H1 (cell line): Measurements from ENCODE around the gene FCER2. TPM values are rescaled to one million over a fixed set of nuclear protein-coding genes. Genes with fewer than 3 reads are reported as not detected.

Experiments
- CTCF ChIA-PET: fragments of 300-600 bp; sonication (Branson Sonifier 250); formaldehyde crosslinking; loops from one replicate; lab custom pipeline; 2021; ENCODE audit not compliant: partially characterized antibody; lab: Charles Lee
- POLR2A ChIA-PET: fragments of 300-600 bp; sonication (Branson Sonifier 250); formaldehyde crosslinking; loops from one replicate; lab custom pipeline; 2021; ENCODE audit warnings: inconsistent platforms; ENCODE audit not compliant: partially characterized antibody; lab: Charles Lee
- DNase-seq, 2 experiments: peaks; one replicate each; pipeline versions ENCODE4 v3.0.0 to v3.0.0-alpha.2; 2010 to 2022; ENCODE audit warnings: low spot score in 2 of 2, low read depth in 1 of 2, mixed read lengths in 1 of 2
- FAIRE-seq: peaks from 2 replicates; lab custom pipeline; 2011; peaks lifted over from hg19 to GRCh38; lab: Jason Lieb, UNC
- H2AFZ ChIP-seq: 2 replicates; pipeline ENCODE4 v1.8.1; 2012; ENCODE audit warnings: low read length, inconsistent platforms
- H2AK5ac ChIP-seq: 2 replicates; pipeline ENCODE4 v1.6.1; 2013; ENCODE audit warnings: low read depth, low read length
- H2BK120ac ChIP-seq: replicated peaks from 2 replicates; pipeline ENCODE3; 2013; ENCODE audit warnings: low read depth, low read length, inconsistent platforms
- H2BK12ac ChIP-seq: 2 replicates; pipeline ENCODE4 v1.6.1; 2013; ENCODE audit warnings: low read depth, low read length
- H2BK15ac ChIP-seq: 2 replicates; pipeline ENCODE4 v1.6.1; 2013; ENCODE audit warnings: low read length
- H2BK20ac ChIP-seq: 2 replicates; pipeline ENCODE4 v1.6.1; 2013; ENCODE audit warnings: low read length
- H2BK5ac ChIP-seq: 2 replicates; pipeline ENCODE4 v1.6.1; 2013; ENCODE audit warnings: low read depth, low read length
- H3K14ac ChIP-seq: 2 replicates; pipeline ENCODE4 v1.6.1; 2013; ENCODE audit warnings: inconsistent platforms; ENCODE audit not compliant: insufficient read length
- H3K18ac ChIP-seq: 2 replicates; pipeline ENCODE4 v1.6.1; 2013; ENCODE audit warnings: low read length; ENCODE audit errors: extremely low read depth
- H3K23ac ChIP-seq: 2 replicates; pipeline ENCODE4 v1.6.1; 2013; ENCODE audit warnings: inconsistent platforms; ENCODE audit not compliant: insufficient read length
- H3K23me2 ChIP-seq: 2 replicates; pipeline ENCODE4 v1.6.1; 2013; ENCODE audit warnings: low read depth, low read length
- H3K27ac ChIP-seq: 2 replicates; pipeline ENCODE4 v1.6.1; 2011; ENCODE audit warnings: low read depth, low read length, inconsistent platforms
- H3K27me3 ChIP-seq, 4 experiments: replicated peaks in 1 of 4; 1 replicate in 1 of 4; 2 replicates in 3 of 4; pipeline versions ENCODE4 v1.6.1 to v1.8.1; 2011 to 2013; ENCODE audit warnings: low read length in 3 of 4, mild to moderate bottlenecking in 3 of 4, inconsistent platforms in 2 of 4, mixed read lengths in 2 of 4, moderate library complexity in 1 of 4; ENCODE audit not compliant: control insufficient read depth in 3 of 4, insufficient read depth in 3 of 4; ENCODE audit errors: extremely low read depth in 1 of 4
- H3K36me3 ChIP-seq, 4 experiments: 2 replicates each; pipeline versions ENCODE4 v1.6.1 to v1.8.1; 2011 to 2013; ENCODE audit warnings: mild to moderate bottlenecking in 4 of 4, low read length in 3 of 4, moderate library complexity in 2 of 4, control low read depth in 1 of 4, inconsistent platforms in 1 of 4; ENCODE audit not compliant: insufficient read depth in 4 of 4, control insufficient read depth in 2 of 4
- H3K4ac ChIP-seq: replicated peaks from 2 replicates; pipeline ENCODE3; 2013; ENCODE audit warnings: low read length, low read depth, mixed read lengths, inconsistent platforms; ENCODE audit not compliant: insufficient read length
- H3K4me1 ChIP-seq, 4 experiments: replicated peaks in 1 of 4; 1 replicate in 1 of 4; 2 replicates in 3 of 4; pipeline versions ENCODE4 v1.6.1 to v1.8.1; 2011 to 2013; ENCODE audit warnings: low read length in 3 of 4, inconsistent platforms in 2 of 4, mixed read lengths in 1 of 4; ENCODE audit not compliant: insufficient read depth in 4 of 4, control insufficient read depth in 3 of 4
- H3K4me2 ChIP-seq, 2 experiments: 2 replicates each; pipeline versions ENCODE4 v1.6.1 to v1.8.1; 2011 to 2013; ENCODE audit warnings: low read depth in 2 of 2, low read length in 2 of 2, control low read depth in 1 of 2, inconsistent platforms in 1 of 2, mild to moderate bottlenecking in 1 of 2; ENCODE audit not compliant: insufficient read depth in 1 of 2
- H3K4me3 ChIP-seq, 4 experiments: fragments of 200-600, 300-600 bp in 1 of 4; sonication (generic), shearing (Covaris generic), sonication (Bioruptor Twin) in 1 of 4; 2 replicates each; pipeline versions ENCODE4 v1.5.1 to v1.8.1; 2011 to 2016; ENCODE audit warnings: low read length in 4 of 4, low read depth in 3 of 4, control low read depth in 2 of 4, inconsistent platforms in 2 of 4, mild to moderate bottlenecking in 2 of 4, mixed read lengths in 1 of 4, moderate library complexity in 1 of 4; ENCODE audit not compliant: insufficient read depth in 2 of 4; ENCODE audit errors: extremely low read depth in 1 of 4
- H3K56ac ChIP-seq: replicated peaks from 2 replicates; pipeline ENCODE3; 2013; ENCODE audit warnings: low read depth, mild to moderate bottlenecking, mixed read lengths, low read length, inconsistent platforms; ENCODE audit not compliant: insufficient read length
- H3K79me1 ChIP-seq: 2 replicates; pipeline ENCODE4 v1.6.1; 2013; ENCODE audit warnings: low read depth, low read length, control low read depth
- H3K79me2 ChIP-seq, 2 experiments: 2 replicates each; pipeline versions ENCODE4 v1.6.1 to v1.8.1; 2012 to 2013; ENCODE audit warnings: low read length in 2 of 2, mild to moderate bottlenecking in 2 of 2, inconsistent platforms in 1 of 2; ENCODE audit not compliant: insufficient read depth in 2 of 2, control insufficient read depth in 1 of 2
- H3K9ac ChIP-seq, 4 experiments: replicated peaks in 1 of 4; 1 replicate in 1 of 4; 2 replicates in 3 of 4; pipeline versions ENCODE4 v1.6.1 to v1.8.1; 2011 to 2013; ENCODE audit warnings: low read depth in 3 of 4, low read length in 3 of 4, control low read depth in 2 of 4, mild to moderate bottlenecking in 2 of 4, moderate library complexity in 2 of 4, inconsistent platforms in 1 of 4; ENCODE audit errors: extremely low read depth in 1 of 4
- H3K9me3 ChIP-seq, 2 experiments: 2 replicates each; pipeline versions ENCODE4 v1.6.1 to v1.8.1; 2012 to 2013; ENCODE audit warnings: mild to moderate bottlenecking in 2 of 2, moderate library complexity in 2 of 2, control low read depth in 1 of 2, inconsistent platforms in 1 of 2, low read depth in 1 of 2, low read length in 1 of 2, mixed read lengths in 1 of 2; ENCODE audit not compliant: insufficient read depth in 2 of 2
- H4K20me1 ChIP-seq, 2 experiments: replicated peaks in 1 of 2; 2 replicates each; pipeline versions ENCODE3 to v1.8.1; 2011 to 2013; ENCODE audit warnings: inconsistent platforms in 2 of 2, low read length in 2 of 2, mild to moderate bottlenecking in 1 of 2; ENCODE audit not compliant: insufficient read depth in 2 of 2, control insufficient read depth in 1 of 2
- H4K5ac ChIP-seq: 2 replicates; pipeline ENCODE4 v1.6.1; 2013; ENCODE audit warnings: low read length, low read depth, mixed read lengths, inconsistent platforms; ENCODE audit not compliant: insufficient read length
- H4K8ac ChIP-seq: 2 replicates; pipeline ENCODE4 v1.8.0; 2013; ENCODE audit warnings: mild to moderate bottlenecking, moderate library complexity, low read length, inconsistent platforms; ENCODE audit not compliant: insufficient read depth; ENCODE audit errors: extremely low read depth
- H4K91ac ChIP-seq: replicated peaks from 2 replicates; pipeline ENCODE3; 2013; ENCODE audit warnings: low read length, mixed read lengths, inconsistent platforms; ENCODE audit not compliant: insufficient read length
- BACH1 ChIP-seq: IDR thresholded peaks from 2 replicates; pipeline ENCODE4 v1.6.1; 2012; ENCODE audit warnings: low read length, improper control_type of control experiment
- CBX5 ChIP-seq: fragments of 300-800, 300-1000 bp; sonication (generic); IDR thresholded peaks from 2 replicates; pipeline ENCODE4 v1.7.1; 2016; ENCODE audit warnings: antibody characterized with exemption, low read length, low read depth
- HDAC2 ChIP-seq, 2 experiments: fragments of 300-600 bp in 1 of 2; sonication (generic) in 1 of 2; IDR thresholded peaks; 2 replicates each; pipeline ENCODE4 v1.6.1; 2011 to 2012; ENCODE audit warnings: low read depth in 2 of 2, low read length in 2 of 2, mild to moderate bottlenecking in 2 of 2, moderate library complexity in 2 of 2, borderline replicate concordance in 1 of 2, inconsistent platforms in 1 of 2
- KDM1A ChIP-seq: fragments of 200-600, 300-600 bp; sonication (generic); IDR thresholded peaks from 2 replicates; pipeline ENCODE4 v1.7.1; 2016; ENCODE audit warnings: mild to moderate bottlenecking, low read length, borderline replicate concordance
- POU5F1 ChIP-seq: IDR thresholded peaks from 2 replicates; pipeline ENCODE4 v1.6.1; 2011; ENCODE audit warnings: low read depth, mild to moderate bottlenecking, low read length, moderate library complexity
- SP1 ChIP-seq: IDR thresholded peaks from 2 replicates; pipeline ENCODE4 v1.6.1; 2011; ENCODE audit warnings: low read depth, low read length
- SP2 ChIP-seq: IDR thresholded peaks from 2 replicates; pipeline ENCODE4 v1.6.1; 2012; ENCODE audit warnings: mild to moderate bottlenecking, low read length, inconsistent platforms
- SP4 ChIP-seq: IDR thresholded peaks from 2 replicates; pipeline ENCODE4 v1.6.1; 2012; ENCODE audit warnings: low read length, inconsistent platforms
- SUZ12 ChIP-seq: fragments of 200-600 bp; sonication (generic); IDR thresholded peaks from 2 replicates; pipeline ENCODE4 v1.6.1; 2012; ENCODE audit warnings: mild to moderate bottlenecking, inconsistent platforms, low read length, moderate library complexity, mixed read lengths
- WGBS, 2 experiments: shearing (Covaris generic) in 1 of 2; methylation state at CpG; one replicate each; pipeline versions ENCODE4 v1.1.6 to v1.1.7; 2013 to 2015; ENCODE audit warnings: low lambda C conversion rate in 2 of 2, mixed read lengths in 2 of 2, inconsistent platforms in 1 of 2, low coverage in 1 of 2, missing lambda C conversion rate in 1 of 2; ENCODE audit not compliant: insufficient replicate concordance in 2 of 2, insufficient coverage in 1 of 2, insufficient read length in 1 of 2; ENCODE audit errors: extremely low coverage in 1 of 2, missing lambda C conversion rate in 1 of 2; 5-methylcytosine and 5-hydroxymethylcytosine counted together
- polyA plus RNA-seq, 7 experiments: library from polyadenylated mRNA; depleted of rRNA in 3 of 7; stranded (reverse) in 5 of 7; unstranded in 2 of 7; fragments of >200 nt in 5 of 7; fragments of 200-250 nt in 2 of 7; gene quantifications; 1 replicate in 5 of 7; 2 replicates in 1 of 7; 4 replicates in 1 of 7; pipeline versions ENCODE4 v1.2.1 to v1.2.3, GENCODE V29; 2011 to 2013; ENCODE audit warnings: missing spikeins in 2 of 7, mixed read lengths in 2 of 7
- total RNA-seq: library from RNA; stranded (reverse); fragmentation: NEBNext Ultra II Directional; extraction: Animal tissue kit (Norgen Biotek cat#: 25700); gene quantifications from 2 replicates; pipeline ENCODE4 v1.2.1, GENCODE V29; 2021

FCER2 gene
- total and polyA plus RNA-seq, 2 of the 8 experiments (the other 6 are each of a cell fraction or from before 2014, with no cell fraction given) = 0.67 TPM; not detected in 1

GRCh38 chr19:7736148-7736547 is 34.2 kb upstream of the FCER2 start:
- ChIA-PET CTCF (interaction anchor here (1.0 kb wide), 1 partner anchor 33 kb away, joined by 3 read pairs; no protein-coding TSS in a partner anchor), POLR2A (no interaction called here)
- no peak overlapping the region for H4K91ac ChIP-seq
- H3K18ac ChIP-seq = no peak overlapping the region
- H3K79me2 ChIP-seq = no peaks in the 10 kb centered on the region
- H3K27me3 ChIP-seq = peaks cover 3 to 15% (median 8%) of the 10 kb centered on the region in 4 experiments
- H2BK15ac ChIP-seq = no peak overlapping the region
- H3K9ac ChIP-seq = no peak overlapping the region
- no peaks in the 10 kb centered on the region for H3K23me2 ChIP-seq
- no peak overlapping the region for H3K14ac ChIP-seq
- no peak for TF ChIP-seq POU5F1
- TF ChIP-seq SP1 = no peak
- no peak for TF ChIP-seq KDM1A
- TF ChIP-seq SUZ12 = no peak
- TF ChIP-seq SP4 = no peak
- no peak for TF ChIP-seq HDAC2 (IDR thresholded peaks at IDR 0.05; ENCODE audit: borderline replicate concordance in 1 of 2, low read depth in 2 of 2, low read length in 2 of 2)
- no peak for TF ChIP-seq CBX5
- no peak for TF ChIP-seq BACH1
- no peak for TF ChIP-seq SP2
- no peak overlapping the region for H2BK5ac ChIP-seq
- no peak overlapping the region for H2AK5ac ChIP-seq
- no peak overlapping the region for H3K23ac ChIP-seq
- H4K20me1 ChIP-seq = peaks cover 0 to 2% of the 10 kb centered on the region in 2 experiments
- H2BK120ac ChIP-seq = no peak overlapping the region
- no peak overlapping the region for H3K4ac ChIP-seq
- 58% methylated on average over 1 of the region's 1 CpG; no CpG with 5 or more reads in 1 of the 2 experiments for WGBS, 2 experiments
- no peak overlapping the region for H3K4me2 ChIP-seq
- no peak for FAIRE-seq
- no peak overlapping the region for H2BK12ac ChIP-seq
- no peaks in the 10 kb centered on the region for H3K79me1 ChIP-seq
- no peak overlapping the region for H4K8ac ChIP-seq
- H3K36me3 ChIP-seq = no peaks in the 10 kb centered on the region
- H4K5ac ChIP-seq = no peak overlapping the region
- no peak overlapping the region for H2AFZ ChIP-seq
- H3K4me3 ChIP-seq = no peak overlapping the region
- no peaks in the 10 kb centered on the region for H3K9me3 ChIP-seq
- H2BK20ac ChIP-seq = no peak overlapping the region
- H3K56ac ChIP-seq = no peak overlapping the region
- H3K27ac ChIP-seq = no peak overlapping the region
- no peak for DNase-seq
- H3K4me1 ChIP-seq = peaks cover 0 to 3% (median 0%) of the 10 kb centered on the region in 4 experiments; a peak in 4 of 7 replicates
